ENCODE results near the gene EFEMP2.

The EFEMP2 gene

GRCh38 chr11:65821107-65821506 lies 51.5 kb downstream of the EFEMP2 start:
- Histone ChIP-seq H3K9me3 (ENCODE audit: insufficient read depth, low read length) (peaks cover 7% of the 10 kb centered on the region; the same call in 1 of the 2 replicates), H3K27me3 (ENCODE audit: insufficient read depth, insufficient read length) (peaks cover 9% of the 10 kb centered on the region), H3K4me1 (ENCODE audit: insufficient read depth, insufficient read length) (peaks cover 3% of the 10 kb centered on the region), H3K4me3 (ENCODE audit: insufficient read length, low read depth) (no peak overlapping the region), H3K9ac (ENCODE audit: insufficient read length, low read depth) (no peak overlapping the region), H3K36me3 (ENCODE audit: insufficient read depth, insufficient read length, low read length) (no peaks in the 10 kb centered on the region)
- DNase-seq (ENCODE audit: low read depth, low spot score) = no peak
- no peak for TF ChIP-seq ZNF274 (IDR thresholded peaks at IDR 0.05; ENCODE audit: low read depth, low read length)
- no peak for TF ChIP-seq YY1 (IDR thresholded peaks at IDR 0.05; ENCODE audit: insufficient read depth, insufficient read length)
- no peak for TF ChIP-seq SUZ12 (IDR thresholded peaks at IDR 0.05; ENCODE audit: extremely low read depth, insufficient read depth, insufficient read length)

GRCh38 chr11:65817835-65818680 lies 54.5 kb downstream of the EFEMP2 start:
- peaks cover 7% of the 10 kb centered on the region; the same call in 1 of the 2 replicates for H3K9me3 ChIP-seq (ENCODE audit: insufficient read depth, low read length)
- peak overlapping the region; percentile 71 for H3K4me3 ChIP-seq (ENCODE audit: insufficient read length, low read depth)
- H3K27me3 ChIP-seq (ENCODE audit: insufficient read depth, insufficient read length) = peaks cover 9% of the 10 kb centered on the region
- TF ChIP-seq YY1 (IDR thresholded peaks at IDR 0.05; ENCODE audit: insufficient read depth, insufficient read length) = no peak
- no peak for TF ChIP-seq ZNF274 (IDR thresholded peaks at IDR 0.05; ENCODE audit: low read depth, low read length)
- TF ChIP-seq SUZ12 (IDR thresholded peaks at IDR 0.05; ENCODE audit: extremely low read depth, insufficient read depth, insufficient read length) = no peak
- peak; percentile 85 for DNase-seq (ENCODE audit: low read depth, low spot score)
- peaks cover 3% of the 10 kb centered on the region for H3K4me1 ChIP-seq (ENCODE audit: insufficient read depth, insufficient read length)
- no peaks in the 10 kb centered on the region for H3K36me3 ChIP-seq (ENCODE audit: insufficient read depth, insufficient read length, low read length)
- H3K9ac ChIP-seq (ENCODE audit: insufficient read length, low read depth) = peak overlapping the region; percentile 84

- peaks cover 9% of the 10 kb centered on the region for H3K27me3 ChIP-seq (ENCODE audit: insufficient read depth, insufficient read length)
- TF ChIP-seq SUZ12 (IDR thresholded peaks at IDR 0.05; ENCODE audit: extremely low read depth, insufficient read depth, insufficient read length) = no peak
- TF ChIP-seq ZNF274 (IDR thresholded peaks at IDR 0.05; ENCODE audit: low read depth, low read length) = no peak
- no peak for TF ChIP-seq YY1 (IDR thresholded peaks at IDR 0.05; ENCODE audit: insufficient read depth, insufficient read length)
- H3K9ac ChIP-seq (ENCODE audit: insufficient read length, low read depth) = peak overlapping the region; percentile 84
- H3K9me3 ChIP-seq (ENCODE audit: insufficient read depth, low read length) = peaks cover 7% of the 10 kb centered on the region; the same call in 1 of the 2 replicates
- peaks cover 3% of the 10 kb centered on the region for H3K4me1 ChIP-seq (ENCODE audit: insufficient read depth, insufficient read length)
- DNase-seq (ENCODE audit: low read depth, low spot score) = no peak
- H3K4me3 ChIP-seq (ENCODE audit: insufficient read length, low read depth) = peak overlapping the region; percentile 71
- H3K36me3 ChIP-seq (ENCODE audit: insufficient read depth, insufficient read length, low read length) = no peaks in the 10 kb centered on the region
Observed at GRCh38 chr11:65817312-65817834, 55.2 kb downstream of the EFEMP2 start.

- DNase-seq (ENCODE audit: low read depth, low spot score) = no peak
- Histone ChIP-seq H3K9ac (ENCODE audit: insufficient read length, low read depth) (no peak overlapping the region), H3K4me3 (ENCODE audit: insufficient read length, low read depth) (no peak overlapping the region), H3K36me3 (ENCODE audit: insufficient read depth, insufficient read length, low read length) (no peaks in the 10 kb centered on the region), H3K4me1 (ENCODE audit: insufficient read depth, insufficient read length) (peaks cover 3% of the 10 kb centered on the region), H3K27me3 (ENCODE audit: insufficient read depth, insufficient read length) (peaks cover 9% of the 10 kb centered on the region), H3K9me3 (ENCODE audit: insufficient read depth, low read length) (peaks cover 7% of the 10 kb centered on the region; the same call in 1 of the 2 replicates)
- TF ChIP-seq YY1 (IDR thresholded peaks at IDR 0.05; ENCODE audit: insufficient read depth, insufficient read length) (no peak), ZNF274 (IDR thresholded peaks at IDR 0.05; ENCODE audit: low read depth, low read length) (no peak), SUZ12 (IDR thresholded peaks at IDR 0.05; ENCODE audit: extremely low read depth, insufficient read depth, insufficient read length) (no peak)
Observed at GRCh38 chr11:65816696-65817095, 55.9 kb downstream of the EFEMP2 start.
